Effector CD8-positive, alpha-beta T cell (primary cell): ENCODE measurements around the gene RING1.
"Not testable (repeated sequence)": the region's sequence is repeated elsewhere in the genome, so short reads cannot be mapped to it uniquely, and the experiment has no call there.

Source experiments
- DNase-seq: peaks from one replicate; lab custom pipeline; 2025; lab: John Stamatoyannopoulos, UW

RING1 gene

DNA sequence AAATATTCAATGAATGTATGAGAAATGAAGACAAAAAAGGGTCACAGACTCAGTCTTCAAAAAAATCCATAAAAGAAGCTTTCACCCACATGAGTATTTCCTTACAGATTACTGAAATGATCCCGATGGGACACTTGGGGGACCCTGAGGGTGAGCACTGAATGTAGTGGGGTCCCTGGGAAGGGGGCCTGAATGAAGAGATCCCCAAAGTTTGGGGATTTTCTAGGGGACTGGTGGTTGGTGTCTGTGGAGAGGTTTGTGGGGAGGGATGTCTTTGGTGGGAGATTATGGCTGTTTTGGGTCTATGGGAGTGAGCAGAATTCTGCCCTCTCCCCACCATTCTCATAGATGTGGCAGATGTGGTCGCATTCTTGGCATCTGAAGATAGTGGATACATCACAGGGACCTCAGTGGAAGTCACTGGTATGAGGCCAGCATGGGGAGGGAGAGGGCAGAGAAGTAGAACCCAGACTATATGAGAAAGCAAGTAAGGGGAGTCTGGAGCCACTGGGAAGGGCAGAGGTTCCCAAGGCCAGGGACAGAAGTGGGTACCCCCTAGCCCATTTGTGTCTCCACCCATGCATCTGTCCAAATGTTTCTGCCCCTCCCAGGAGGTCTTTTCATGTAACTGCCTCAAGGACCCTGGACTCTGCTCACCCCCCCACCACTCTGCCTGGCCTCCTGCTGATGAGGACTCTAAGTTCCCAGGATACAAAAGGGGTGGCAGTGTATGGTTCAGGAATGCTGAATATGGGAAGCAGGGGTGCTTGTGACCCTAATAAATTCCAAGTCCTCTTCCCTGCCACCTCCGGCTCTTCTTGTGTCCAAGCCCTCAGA is 2.1 kb upstream of the RING1 start:
- no peak for DNase-seq

DNA sequence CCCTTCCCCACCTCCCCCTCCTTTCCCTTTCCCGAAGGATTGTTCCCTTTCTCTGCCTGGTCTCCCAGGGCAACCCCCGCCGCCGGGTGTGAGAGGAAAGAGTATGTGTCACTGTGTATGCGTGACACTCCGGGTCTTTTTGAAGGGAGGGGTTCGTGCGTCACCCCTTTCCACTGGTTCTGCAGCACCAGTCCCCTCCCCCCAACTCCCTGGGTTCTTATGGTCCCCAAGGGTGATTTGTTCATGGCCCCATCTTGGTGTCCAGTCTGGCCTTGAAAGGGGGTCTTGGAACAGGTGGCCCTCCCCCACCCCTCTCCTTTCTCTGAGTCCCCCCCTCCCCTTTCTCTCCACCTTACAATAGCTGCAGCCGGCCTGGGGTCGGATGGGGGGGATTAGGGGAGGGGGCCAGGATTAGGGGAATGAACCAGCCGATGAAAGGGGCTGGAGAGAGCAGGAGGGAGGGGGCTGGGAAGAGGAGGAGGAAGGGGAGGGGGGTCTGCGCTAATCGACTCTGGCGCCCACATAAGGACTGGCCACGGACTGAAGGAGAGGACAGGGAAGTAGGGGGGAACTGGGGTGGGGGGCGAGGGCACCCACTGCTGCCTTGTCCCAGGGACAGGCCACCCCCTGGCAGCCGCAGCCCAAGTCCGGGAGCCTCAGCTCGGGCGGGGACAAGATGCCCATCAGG is 1.3 kb upstream of the RING1 start:
- no peak for DNase-seq

DNA sequence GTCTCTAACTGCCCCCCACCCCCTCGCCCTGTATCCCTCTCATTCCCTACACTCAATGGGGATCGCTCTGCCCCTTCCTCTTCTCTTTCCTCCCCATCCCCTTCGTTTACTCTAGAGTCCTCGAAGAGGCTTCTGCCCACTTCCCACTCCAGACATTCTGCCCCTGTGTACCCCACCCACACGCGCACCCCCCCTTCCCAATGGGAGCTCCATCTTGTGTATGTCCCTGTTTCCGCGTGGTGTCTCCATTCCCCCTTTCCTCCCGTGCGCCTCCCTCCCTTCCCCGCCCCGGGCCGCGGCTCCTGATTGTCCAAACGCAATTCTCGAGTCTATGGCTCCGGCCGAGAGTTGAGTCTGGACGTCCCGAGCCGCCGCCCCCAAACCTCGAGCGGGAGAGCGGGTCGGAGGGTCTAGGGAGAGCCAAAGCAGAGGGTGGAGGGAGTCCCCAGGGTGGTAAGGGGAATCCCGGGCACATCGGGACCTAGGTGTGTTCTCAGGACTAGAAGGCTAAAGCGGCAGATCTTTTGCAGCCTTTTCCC is 679 bp upstream of the RING1 start:
- no peak for DNase-seq

DNA sequence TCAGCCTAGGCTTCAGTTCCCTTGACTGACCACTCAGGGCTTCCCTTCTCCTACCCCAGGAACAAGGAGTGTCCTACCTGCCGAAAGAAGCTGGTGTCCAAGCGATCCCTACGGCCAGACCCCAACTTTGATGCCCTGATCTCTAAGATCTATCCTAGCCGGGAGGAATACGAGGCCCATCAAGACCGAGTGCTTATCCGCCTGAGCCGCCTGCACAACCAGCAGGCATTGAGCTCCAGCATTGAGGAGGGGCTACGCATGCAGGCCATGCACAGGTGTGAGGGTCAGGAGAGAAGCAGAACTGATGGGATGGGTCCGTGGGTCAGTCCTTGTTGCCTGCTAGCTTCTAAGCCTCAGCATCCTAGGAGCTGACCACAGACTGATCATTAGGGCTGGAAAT is 1.6 kb downstream of the RING1 start:
- no peak for DNase-seq

DNA sequence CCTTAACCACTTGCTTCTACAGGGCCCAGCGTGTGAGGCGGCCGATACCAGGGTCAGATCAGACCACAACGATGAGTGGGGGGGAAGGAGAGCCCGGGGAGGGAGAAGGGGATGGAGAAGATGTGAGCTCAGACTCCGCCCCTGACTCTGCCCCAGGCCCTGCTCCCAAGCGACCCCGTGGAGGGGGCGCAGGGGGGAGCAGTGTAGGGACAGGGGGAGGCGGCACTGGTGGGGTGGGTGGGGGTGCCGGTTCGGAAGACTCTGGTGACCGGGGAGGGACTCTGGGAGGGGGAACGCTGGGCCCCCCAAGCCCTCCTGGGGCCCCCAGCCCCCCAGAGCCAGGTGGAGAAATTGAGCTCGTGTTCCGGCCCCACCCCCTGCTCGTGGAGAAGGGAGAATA is 2.8 kb downstream of the RING1 start:
- no peak for DNase-seq

DNA sequence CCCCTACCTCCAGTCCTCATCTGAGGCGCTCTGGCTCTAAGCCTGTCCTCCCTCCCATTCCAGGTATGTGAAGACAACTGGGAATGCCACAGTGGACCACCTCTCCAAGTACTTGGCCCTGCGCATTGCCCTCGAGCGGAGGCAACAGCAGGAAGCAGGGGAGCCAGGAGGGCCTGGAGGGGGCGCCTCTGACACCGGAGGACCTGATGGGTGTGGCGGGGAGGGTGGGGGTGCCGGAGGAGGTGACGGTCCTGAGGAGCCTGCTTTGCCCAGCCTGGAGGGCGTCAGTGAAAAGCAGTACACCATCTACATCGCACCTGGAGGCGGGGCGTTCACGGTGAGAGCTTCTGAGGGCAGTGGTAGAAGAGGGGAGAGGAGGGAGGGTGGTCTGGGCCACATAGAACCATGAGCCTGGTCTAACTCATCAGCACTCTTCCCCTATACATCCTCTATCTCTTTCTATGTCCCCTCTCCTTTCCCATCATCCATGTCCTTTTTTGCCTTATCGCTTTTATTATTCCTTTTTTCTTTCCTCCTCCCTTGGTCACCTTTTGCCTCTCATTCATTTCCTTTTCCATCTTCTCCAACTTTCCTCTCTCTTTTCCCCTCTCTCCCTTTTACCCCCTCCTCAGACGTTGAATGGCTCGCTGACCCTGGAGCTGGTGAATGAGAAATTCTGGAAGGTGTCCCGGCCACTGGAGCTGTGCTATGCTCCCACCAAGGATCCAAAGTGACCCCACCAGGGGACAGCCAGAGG is 3.5 kb downstream of the RING1 start:
- DNase-seq, result no peak

DNA sequence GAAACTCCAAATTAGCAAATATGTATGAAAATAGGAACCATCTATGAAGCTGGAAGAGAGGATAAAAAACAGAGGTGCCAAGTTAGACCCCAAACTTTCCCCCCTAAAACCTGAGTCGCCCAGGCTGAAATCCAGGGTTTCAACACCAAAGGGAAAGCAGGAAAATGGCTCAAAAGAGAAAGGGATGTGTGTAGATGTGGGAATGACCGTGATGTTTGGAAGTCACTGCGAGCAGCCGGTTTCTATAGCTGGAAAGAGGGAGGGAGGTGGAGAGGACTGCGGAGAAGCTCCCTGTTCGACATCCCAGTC is 4.5 kb downstream of the RING1 start:
- DNase-seq, result no peak

DNA sequence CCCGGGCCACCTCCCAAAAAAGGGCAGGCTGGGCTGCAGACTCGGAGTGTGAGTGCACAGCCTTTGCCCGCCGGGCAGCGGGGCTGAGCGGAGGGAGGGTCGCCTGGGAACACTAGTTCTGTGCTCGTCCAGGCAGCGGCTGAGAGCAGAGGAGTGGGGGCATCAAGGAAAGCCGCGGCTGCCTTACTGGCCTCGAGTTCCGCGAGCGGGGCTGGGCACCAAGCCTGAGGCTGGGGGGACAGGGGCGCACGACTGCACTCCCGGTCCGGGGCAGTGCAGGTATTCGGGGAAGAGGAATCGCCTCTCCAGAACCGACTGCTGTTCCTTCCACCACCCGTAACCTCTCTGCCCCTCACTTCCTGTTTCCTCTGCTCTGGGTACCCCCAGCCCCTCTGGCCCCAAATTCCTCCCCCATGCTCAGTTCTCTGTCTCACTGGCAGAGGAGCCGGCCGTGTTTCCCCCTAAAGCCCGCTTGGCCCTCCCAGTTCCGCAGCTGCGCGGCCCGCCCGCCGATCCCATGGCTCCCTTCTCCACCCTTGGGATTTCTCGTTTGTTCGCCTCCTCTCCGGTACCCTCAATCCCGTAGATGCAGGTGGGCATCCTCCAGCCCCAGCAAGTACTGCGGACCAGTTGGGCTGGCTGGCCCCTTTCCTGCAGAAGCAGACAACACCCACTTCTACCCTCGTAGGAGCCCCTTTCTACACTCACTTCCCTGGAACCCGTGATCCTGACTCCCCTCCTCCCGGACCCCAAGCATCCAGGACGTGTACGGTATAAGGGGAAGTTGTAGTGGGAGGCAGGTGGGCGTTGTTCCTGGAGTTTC is 5.1 kb downstream of the RING1 start:
- no peak for DNase-seq

DNA sequence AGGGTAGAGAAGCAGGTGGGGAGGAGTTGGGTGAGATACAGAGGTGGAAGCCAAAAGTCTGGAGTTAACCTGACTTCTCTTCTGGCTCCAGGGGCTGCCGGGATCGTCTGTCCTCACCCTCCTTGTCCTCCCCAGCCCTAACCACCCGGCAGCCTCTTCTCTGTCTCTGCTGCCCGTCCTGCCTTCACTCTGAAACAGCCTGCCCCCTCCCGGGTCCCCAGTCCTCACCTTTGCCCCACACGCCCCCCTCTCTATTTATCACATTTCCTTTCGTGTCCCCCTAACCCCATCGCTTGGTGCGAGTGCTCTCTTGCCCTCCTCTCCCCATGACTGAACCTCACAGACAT is 5.7 kb downstream of the RING1 start:
- no peak for DNase-seq

DNA sequence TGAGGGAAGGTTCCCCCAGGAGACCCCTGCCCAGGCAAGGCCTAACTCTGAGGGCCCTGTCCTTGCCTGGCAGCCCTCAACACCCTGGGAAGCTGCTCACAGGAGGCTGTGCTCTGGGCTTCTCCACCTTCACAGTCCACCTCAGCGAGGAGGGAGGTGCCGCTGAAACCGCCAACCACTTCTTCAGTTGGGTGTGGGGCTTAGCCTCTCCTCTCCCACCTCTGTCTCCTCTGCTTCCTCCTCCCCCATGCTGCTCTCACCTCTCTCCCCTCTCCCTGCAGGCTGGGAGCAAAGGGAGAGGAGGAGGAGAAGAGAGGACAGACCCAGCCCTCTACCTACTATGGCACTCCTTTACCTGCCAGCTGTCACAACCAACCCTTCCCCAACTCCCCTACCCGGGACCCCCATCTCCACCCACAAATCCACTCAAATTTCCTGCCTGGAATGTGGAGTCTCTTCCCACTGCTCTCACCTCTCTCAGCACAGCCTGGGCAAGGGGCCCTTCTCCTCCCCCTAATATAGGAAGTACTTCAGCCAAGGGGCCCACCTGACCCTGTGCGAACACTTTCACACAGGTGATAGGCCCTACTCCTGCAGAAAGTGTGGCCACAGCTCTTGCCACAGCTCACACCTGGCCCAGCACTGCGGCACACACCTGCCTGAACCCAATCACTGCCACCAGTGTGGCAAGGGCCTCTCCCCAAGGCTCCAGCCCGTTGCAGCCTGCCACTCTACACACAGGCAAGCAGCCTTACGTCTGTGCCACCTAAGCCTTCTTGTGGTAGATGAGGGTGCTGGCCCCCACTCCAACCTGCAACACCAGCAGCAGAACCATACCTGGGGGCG is 7.2 kb downstream of the RING1 start:
- no peak for DNase-seq

DNA sequence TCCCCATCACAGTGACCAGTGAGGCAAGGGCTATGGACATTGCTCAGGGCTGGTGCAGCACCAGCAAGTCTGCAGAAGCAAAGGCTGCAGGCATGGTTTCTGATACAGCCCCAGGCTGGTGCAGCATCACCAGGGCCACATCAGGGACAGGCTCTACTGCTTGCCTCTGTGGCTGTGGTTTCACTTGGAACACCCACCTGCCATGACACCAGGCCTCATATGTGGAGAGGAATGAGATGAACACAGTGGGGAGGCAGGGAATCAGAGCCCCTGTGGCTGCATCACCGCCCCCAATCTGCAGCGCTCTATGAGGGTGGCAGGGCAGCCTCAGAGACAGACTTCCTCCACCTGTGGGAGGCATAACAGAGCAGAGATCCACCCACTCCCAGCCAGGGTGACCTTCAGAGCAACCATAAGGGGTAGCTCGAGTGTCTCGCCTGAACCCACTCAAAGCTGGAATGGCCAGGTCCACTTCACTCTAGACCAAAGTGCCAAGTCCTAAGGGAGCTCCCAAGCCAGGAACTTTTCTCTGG is 7.9 kb downstream of the RING1 start:
- DNase-seq, result no peak

DNA sequence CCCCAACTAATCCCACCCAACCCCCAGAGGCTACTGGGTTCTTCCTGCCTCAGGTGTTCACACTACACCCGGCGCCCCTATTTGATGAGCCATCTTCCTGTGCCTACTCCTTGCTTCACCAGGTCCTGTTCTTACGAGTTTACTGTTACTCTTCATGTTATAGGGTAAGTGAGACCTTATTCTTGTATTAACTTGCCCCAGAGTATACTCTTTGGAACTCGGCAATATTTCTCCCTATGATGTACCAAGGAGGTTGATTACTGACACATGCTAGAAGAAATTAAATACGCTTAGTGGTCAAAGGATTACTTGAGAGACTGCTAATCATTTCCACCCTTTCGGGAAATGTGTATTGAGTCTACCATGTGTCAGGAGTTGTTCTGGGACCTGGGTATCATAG is 8.9 kb downstream of the RING1 start:
- DNase-seq, result no peak

DNA sequence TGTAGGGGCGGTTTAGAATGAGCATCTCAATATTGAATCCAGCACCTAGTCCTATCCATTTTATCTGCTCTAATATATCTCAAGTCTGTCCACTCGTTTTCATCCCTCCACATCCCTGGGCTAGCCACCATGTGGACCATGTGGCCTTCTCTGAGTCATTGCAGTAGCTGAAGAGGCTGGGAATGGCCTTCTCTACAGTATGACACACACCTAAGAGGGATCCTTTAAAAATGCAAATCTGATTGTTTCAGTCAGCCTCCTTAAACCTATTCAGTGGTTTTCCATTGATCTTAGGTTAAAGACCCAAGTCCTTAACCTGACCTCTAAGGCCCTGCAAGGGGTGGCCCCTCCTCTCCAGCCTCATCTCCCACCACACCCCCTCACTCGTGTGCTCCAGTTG is 9.4 kb downstream of the RING1 start:
- DNase-seq, result no peak

DNA sequence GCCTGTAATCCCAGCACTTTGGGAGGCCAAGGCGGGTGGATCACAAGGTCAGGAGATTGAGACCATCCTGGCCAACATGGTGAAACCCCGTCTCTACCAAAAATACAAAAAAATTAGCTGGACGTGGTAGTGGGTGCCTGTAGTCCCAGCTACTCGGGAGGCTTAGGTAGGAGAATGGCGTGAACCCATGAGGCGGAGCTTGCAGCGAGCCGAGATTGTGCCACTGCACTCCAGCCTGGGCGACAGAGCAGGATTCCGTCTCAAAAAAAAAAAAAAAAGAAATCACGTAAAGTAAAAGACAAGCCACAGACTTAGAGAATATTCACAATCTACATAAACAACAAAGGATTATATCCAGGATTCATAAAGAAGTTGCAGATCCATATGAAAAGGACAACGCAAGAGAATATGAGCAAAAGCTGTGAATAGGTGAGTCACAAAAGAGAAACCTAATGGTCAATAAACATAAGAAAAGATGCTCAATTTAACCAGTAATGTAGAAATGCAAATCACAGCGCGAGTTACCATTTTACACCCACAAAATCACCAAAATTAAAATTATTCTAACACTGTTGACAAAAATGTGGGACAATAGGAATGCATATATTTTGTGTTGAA is 18.3 kb downstream of the RING1 start:
- DNase-seq, result not testable (repeated sequence)

DNA sequence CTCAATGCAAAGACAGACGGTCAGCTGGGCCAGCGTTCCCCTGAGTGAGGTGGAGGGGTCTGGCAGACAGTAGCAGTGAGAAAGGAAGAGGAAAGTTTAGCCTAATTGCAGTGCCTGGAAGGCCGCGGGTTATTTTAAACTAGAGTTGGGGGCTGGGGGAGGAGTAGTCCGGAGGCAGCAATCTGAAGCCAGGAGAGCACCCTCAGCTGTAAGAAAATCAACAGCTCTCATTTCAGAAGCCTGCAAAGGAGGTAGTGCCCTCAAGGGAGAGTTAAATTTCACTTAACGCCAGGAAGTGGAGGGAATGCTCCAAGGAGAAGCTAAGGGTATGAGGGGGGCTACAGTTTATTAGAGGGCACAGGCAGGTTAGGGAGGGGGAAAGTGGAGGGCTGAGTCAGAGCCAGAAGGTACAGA is 26.9 kb downstream of the RING1 start:
- no peak for DNase-seq

DNA sequence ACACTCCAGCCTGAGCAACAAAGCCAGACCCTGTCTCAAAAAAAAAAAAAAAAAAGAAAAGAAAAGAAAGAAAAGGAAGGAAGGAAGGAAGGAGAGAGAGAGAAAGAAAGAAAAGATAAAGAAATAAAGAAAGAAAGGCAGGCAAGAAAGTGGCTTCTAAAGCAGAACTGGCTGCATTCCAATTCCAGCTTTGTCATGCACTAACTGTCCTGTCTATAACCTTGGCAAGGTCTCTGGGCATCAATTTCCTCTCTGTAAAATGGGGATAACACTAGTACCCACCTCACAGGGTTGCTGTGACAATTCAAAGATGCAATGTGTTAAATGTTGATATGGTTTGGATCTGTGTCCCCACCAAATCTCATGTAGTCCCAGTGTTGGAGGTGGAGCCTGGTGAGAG is 28.0 kb downstream of the RING1 start:
- DNase-seq, result no peak

DNA sequence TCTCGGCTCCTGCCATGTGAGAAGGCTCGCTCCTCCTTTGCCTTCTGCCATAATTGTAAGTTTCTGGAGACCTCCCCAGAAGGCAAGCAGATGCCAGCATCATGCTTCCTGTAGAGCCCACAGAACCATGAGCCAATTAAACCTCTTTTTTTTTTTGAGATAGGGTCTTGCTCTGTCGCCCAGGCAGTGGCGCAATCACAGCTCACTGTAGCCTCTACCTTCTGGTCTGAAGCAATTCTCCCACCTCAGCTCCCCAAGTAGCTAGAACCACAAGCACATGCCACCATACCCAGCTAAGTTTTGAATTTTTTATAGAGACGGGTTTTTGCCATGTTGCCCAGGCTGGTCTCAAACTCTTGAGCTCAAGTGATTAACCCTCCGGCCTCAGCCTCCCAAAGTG is 28.6 kb downstream of the RING1 start:
- DNase-seq, result no peak

DNA sequence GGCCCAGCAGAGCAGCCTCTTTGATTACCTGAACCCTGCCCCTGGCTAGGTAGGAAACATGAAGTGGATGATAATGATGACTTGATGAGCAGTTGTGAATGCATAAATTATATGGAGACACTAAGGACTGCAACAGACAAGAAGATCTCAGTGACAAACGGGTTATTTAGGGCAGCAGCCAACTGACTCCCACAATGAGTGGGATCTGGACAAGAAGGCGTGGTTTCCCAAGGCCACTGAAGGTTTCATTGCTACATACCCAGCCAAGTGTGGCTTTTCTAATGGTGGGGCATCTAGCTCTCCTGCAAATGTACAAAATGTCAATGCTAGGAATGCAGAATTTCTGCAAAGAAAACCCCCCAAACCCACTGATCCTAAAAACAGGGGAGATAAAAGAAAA is 29.4 kb downstream of the RING1 start:
- no peak for DNase-seq

DNA sequence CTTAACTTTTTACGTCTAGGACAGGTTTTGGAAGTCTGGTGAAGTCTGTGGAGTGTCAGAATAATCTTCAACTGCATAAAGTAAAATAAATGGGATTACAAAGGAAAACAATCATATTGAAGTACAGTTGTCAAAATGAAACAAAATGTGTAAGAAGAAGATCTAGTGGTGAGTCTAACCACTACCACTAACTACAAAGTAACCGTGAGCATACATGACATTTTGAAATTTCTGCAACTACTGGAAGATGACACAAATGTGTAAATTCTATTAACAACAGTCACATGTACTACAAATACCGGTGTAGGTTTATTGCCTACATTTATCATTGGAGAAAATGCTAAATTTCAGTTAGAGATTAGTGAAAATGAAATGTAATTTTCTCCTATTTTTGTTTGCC is 33.7 kb downstream of the RING1 start:
- DNase-seq, result no peak

DNA sequence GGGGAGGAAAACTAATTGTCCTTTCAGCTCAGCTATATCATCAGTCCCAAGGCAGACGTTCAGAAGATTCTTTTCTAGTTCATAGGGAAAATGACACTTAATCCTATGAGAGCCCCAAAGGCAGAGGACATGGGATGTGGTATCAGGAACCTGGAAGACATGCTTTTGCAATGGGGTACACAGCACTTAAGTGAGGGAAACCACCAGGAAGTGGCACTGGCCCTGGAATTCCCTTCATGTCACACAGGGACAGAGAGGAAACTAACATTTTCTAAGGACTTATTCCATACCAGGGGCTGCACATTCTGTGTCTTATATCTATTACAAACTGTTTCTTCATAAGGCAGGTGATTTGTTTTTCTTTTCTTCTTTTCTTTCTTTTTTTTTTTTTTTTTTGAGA is 35.2 kb downstream of the RING1 start:
- DNase-seq, result no peak
